HG02870 (cell line): ENCODE data around the gene HSH2D.
"Not testable (repeated sequence)": the region's sequence is repeated elsewhere in the genome, so short reads cannot be mapped to it uniquely, and the experiment has no call there.

Source experiments
- ATAC-seq: cut with Tn5 transposase; IDR thresholded peaks from one replicate; pipeline ENCODE4 v1.9.1; 2021; ENCODE audit warnings: mild to moderate bottlenecking, moderate library complexity; ENCODE audit not compliant: unreplicated experiment

HSH2D gene

GRCh38 chr19:16119075-16119857 is 24.2 kb upstream of the HSH2D start:
- not testable (repeated sequence) for ATAC-seq

- no peak for ATAC-seq
Observed at GRCh38 chr19:16121141-16121540, 22.3 kb upstream of the HSH2D start.

GRCh38 chr19:16121967-16122366 is 21.5 kb upstream of the HSH2D start:
- ATAC-seq = no peak

GRCh38 chr19:16124953-16125352 is 18.5 kb upstream of the HSH2D start:
- no peak for ATAC-seq

GRCh38 chr19:16125737-16126495 is 17.6 kb upstream of the HSH2D start:
- no peak for ATAC-seq

- no peak for ATAC-seq
Observed at GRCh38 chr19:16127080-16127479, 16.4 kb upstream of the HSH2D start.

- no peak for ATAC-seq
Observed at GRCh38 chr19:16127776-16128371, 15.6 kb upstream of the HSH2D start.

- ATAC-seq = no peak
Observed at GRCh38 chr19:16131648-16132047, 11.8 kb upstream of the HSH2D start.

- no peak for ATAC-seq
Observed at GRCh38 chr19:16133818-16134217, 9.7 kb upstream of the HSH2D start.

GRCh38 chr19:16134510-16134909 is 9.0 kb upstream of the HSH2D start:
- ATAC-seq = no peak

- no peak for ATAC-seq
Observed at GRCh38 chr19:16135430-16136127, 7.9 kb upstream of the HSH2D start.

GRCh38 chr19:16136185-16136999 is 7.1 kb upstream of the HSH2D start:
- ATAC-seq = no peak

GRCh38 chr19:16139752-16140151 is 3.7 kb upstream of the HSH2D start:
- ATAC-seq = no peak

- ATAC-seq = no peak
Observed at GRCh38 chr19:16141043-16141442, 2.4 kb upstream of the HSH2D start.

GRCh38 chr19:16142032-16142580 is 1.4 kb upstream of the HSH2D start:
- ATAC-seq = no peak

- no peak for ATAC-seq
Observed at GRCh38 chr19:16144216-16144581, 714 bp downstream of the HSH2D start.

- ATAC-seq = no peak
Observed at GRCh38 chr19:16146112-16146511, 2.6 kb downstream of the HSH2D start.

GRCh38 chr19:16148443-16149229 is 5.2 kb downstream of the HSH2D start:
- ATAC-seq = no peak

- ATAC-seq = no peak
Observed at GRCh38 chr19:16153582-16154336, 10.3 kb downstream of the HSH2D start.
